SH-SY5Y (cell line): ENCODE measurements around the gene ALLC.

Experiments
- GATA2 ChIP-seq: IDR thresholded peaks from 2 replicates; pipeline ENCODE4 v1.6.1; 2011; ENCODE audit warnings: mild to moderate bottlenecking, low read depth, low read length
- GATA3 ChIP-seq: IDR thresholded peaks from 2 replicates; pipeline ENCODE4 v1.6.1; 2011; ENCODE audit warnings: low read depth, mild to moderate bottlenecking, low read length, moderate library complexity

GRCh38 chr2:3644891-3645605 is 13.0 kb upstream of the ALLC start:
- TF ChIP-seq GATA2 (no peak), GATA3 (no peak)
